ENCODE results near the gene SLC35F6.
"Not testable (repeated sequence)": the region's sequence is repeated elsewhere in the genome, so short reads cannot be mapped to it uniquely, and the experiment has no call there.

The SLC35F6 gene

GRCh38 chr2:26731714-26732113, 32.4 kb upstream of the SLC35F6 start:
- no peak for DNase-seq

- DNase-seq, result no peak
Measured at GRCh38 chr2:26732446-26732845, 31.6 kb upstream of the SLC35F6 start.

GRCh38 chr2:26733413-26733812, 30.7 kb upstream of the SLC35F6 start:
- DNase-seq, result no peak

GRCh38 chr2:26735097-26735496, 29.0 kb upstream of the SLC35F6 start:
- no peak for DNase-seq

- no peak for DNase-seq
Measured at GRCh38 chr2:26735883-26736588, 28.0 kb upstream of the SLC35F6 start.

GRCh38 chr2:26737221-26737620, 26.9 kb upstream of the SLC35F6 start:
- no peak for DNase-seq

- no peak for DNase-seq
Measured at GRCh38 chr2:26738481-26738880, 25.6 kb upstream of the SLC35F6 start.

GRCh38 chr2:26739514-26739913, 24.6 kb upstream of the SLC35F6 start:
- DNase-seq, result no peak

- DNase-seq, result no peak
Measured at GRCh38 chr2:26740346-26740745, 23.7 kb upstream of the SLC35F6 start.

GRCh38 chr2:26740890-26741302, 23.2 kb upstream of the SLC35F6 start:
- DNase-seq, result no peak

- DNase-seq, result no peak
Measured at GRCh38 chr2:26742048-26742770, 21.9 kb upstream of the SLC35F6 start.

- no peak for DNase-seq
Measured at GRCh38 chr2:26743852-26744251, 20.2 kb upstream of the SLC35F6 start.

GRCh38 chr2:26744953-26745352, 19.1 kb upstream of the SLC35F6 start:
- DNase-seq, result no peak

- DNase-seq, result peak; percentile 80
Measured at GRCh38 chr2:26745609-26746327, 18.3 kb upstream of the SLC35F6 start.

- no peak for DNase-seq
Measured at GRCh38 chr2:26746934-26747333, 17.1 kb upstream of the SLC35F6 start.

GRCh38 chr2:26749787-26750420, 14.2 kb upstream of the SLC35F6 start:
- not testable (repeated sequence) for DNase-seq

- DNase-seq, result not testable (repeated sequence)
Measured at GRCh38 chr2:26750467-26750866, 13.6 kb upstream of the SLC35F6 start.

GRCh38 chr2:26752656-26753055, 11.4 kb upstream of the SLC35F6 start:
- DNase-seq, result no peak

- no peak for DNase-seq
Measured at GRCh38 chr2:26754539-26754938, 9.5 kb upstream of the SLC35F6 start.

- no peak for DNase-seq
Measured at GRCh38 chr2:26754972-26755670, 9.0 kb upstream of the SLC35F6 start.

- no peak for DNase-seq
Measured at GRCh38 chr2:26756337-26756736, 7.7 kb upstream of the SLC35F6 start.

GRCh38 chr2:26757873-26758789, 6.0 kb upstream of the SLC35F6 start:
- DNase-seq, result no peak

Data from activated CD4-positive, alpha-beta T cell treated with anti-CD3 and anti-CD28 coated beads, Interleukin-2, amount 50 U/mL, for 1 hour (primary cell).